WTC11 (cell line): ENCODE measurements around the gene STPG2. TPM values are rescaled to one million over a fixed set of nuclear protein-coding genes. Genes with fewer than 3 reads are reported as not detected.

ENCODE experiments used
- ATAC-seq: fragments of 200-7000 bp; cut with Tn5 transposase; 2 replicates; pipeline ENCODE4 v1.10.0; 2021; ENCODE audit warnings: mild to moderate bottlenecking, moderate library complexity
- CTCF ChIA-PET: fragments of 300-600 bp; sonication (Branson Sonifier 250); formaldehyde crosslinking; loops from one replicate; lab custom pipeline; 2021; ENCODE audit warnings: antibody characterized with exemption; lab: Charles Lee
- POLR2A ChIA-PET: fragments of 350-600 bp; sonication (Branson Sonifier 250); formaldehyde crosslinking; loops from one replicate; lab custom pipeline; 2021; ENCODE audit warnings: antibody characterized with exemption; lab: Charles Lee
- DNase-seq: peaks from one replicate; pipeline ENCODE4 v3.0.0; 2021; ENCODE audit warnings: low spot score
- H3K27ac Mint-ChIP-seq: 2 replicates; pipeline ENCODE4 v1.8.0; 2021; ENCODE audit warnings: mixed read lengths
- H3K27me3 Mint-ChIP-seq: 2 replicates; pipeline ENCODE4 v1.8.0; 2021; ENCODE audit warnings: low read depth, mild to moderate bottlenecking, moderate library complexity, mixed read lengths
- H3K36me3 Mint-ChIP-seq: 2 replicates; pipeline ENCODE4 v1.8.0; 2021; ENCODE audit warnings: mixed read lengths
- H3K4me1 Mint-ChIP-seq: 2 replicates; pipeline ENCODE4 v1.8.0; 2022; ENCODE audit warnings: mixed read lengths
- H3K4me3 Mint-ChIP-seq: 2 replicates; pipeline ENCODE4 v1.8.0; 2021; ENCODE audit warnings: mild to moderate bottlenecking, moderate library complexity, mixed read lengths
- H3K9me3 Mint-ChIP-seq: 2 replicates; pipeline ENCODE4 v1.8.0; 2021; ENCODE audit warnings: mixed read lengths
- ATF1 ChIP-seq: sonication (generic); formaldehyde crosslinking; IDR thresholded peaks from 2 replicates; pipeline ENCODE4 v1.8.1; 2023; ENCODE audit warnings: mild to moderate bottlenecking, moderate library complexity, missing genetic modification reagents
- ATF2 ChIP-seq: sonication (generic); formaldehyde crosslinking; IDR thresholded peaks from 2 replicates; pipeline ENCODE4 v1.8.1; 2022; ENCODE audit warnings: low read depth, missing genetic modification reagents, borderline replicate concordance
- CREB1 ChIP-seq: sonication (generic); formaldehyde crosslinking; IDR thresholded peaks from 2 replicates; pipeline ENCODE4 v1.8.0; 2023; ENCODE audit warnings: mild to moderate bottlenecking, missing genetic modification reagents
- CREM ChIP-seq: sonication (generic); formaldehyde crosslinking; IDR thresholded peaks from 2 replicates; pipeline ENCODE4 v1.8.1; 2022; ENCODE audit warnings: mild to moderate bottlenecking, missing genetic modification reagents, moderate library complexity
- ESRRA ChIP-seq: sonication (generic); formaldehyde crosslinking; IDR thresholded peaks from 2 replicates; pipeline ENCODE4 v1.8.1; 2022; ENCODE audit warnings: mild to moderate bottlenecking, missing genetic modification reagents, borderline replicate concordance
- ETV6 ChIP-seq: sonication (generic); formaldehyde crosslinking; IDR thresholded peaks from 2 replicates; pipeline ENCODE4 v1.8.1; 2022; ENCODE audit warnings: mild to moderate bottlenecking, missing genetic modification reagents
- FOXJ3 ChIP-seq: sonication (generic); formaldehyde crosslinking; IDR thresholded peaks from 2 replicates; pipeline ENCODE4 v1.9.0; 2021; ENCODE audit warnings: missing genetic modification reagents, mild to moderate bottlenecking, borderline replicate concordance
- FOXP4 ChIP-seq: sonication (generic); formaldehyde crosslinking; IDR thresholded peaks from 2 replicates; pipeline ENCODE4 v1.8.0; 2022; ENCODE audit warnings: mild to moderate bottlenecking, missing genetic modification reagents
- MLX ChIP-seq: sonication (generic); formaldehyde crosslinking; IDR thresholded peaks from 2 replicates; pipeline ENCODE4 v1.8.1; 2023; ENCODE audit warnings: mild to moderate bottlenecking, missing genetic modification reagents, moderate library complexity
- NR1H2 ChIP-seq: sonication (generic); formaldehyde crosslinking; IDR thresholded peaks from 2 replicates; pipeline ENCODE4 v1.9.0; 2021; ENCODE audit warnings: mild to moderate bottlenecking, moderate library complexity, missing genetic modification reagents
- NR3C1 ChIP-seq: sonication (generic); formaldehyde crosslinking; conservative IDR thresholded peaks from 2 replicates; pipeline ENCODE4 v1.8.1; 2023; ENCODE audit warnings: low read depth, mild to moderate bottlenecking, missing genetic modification reagents
- SMAD3 ChIP-seq: sonication (generic); formaldehyde crosslinking; IDR thresholded peaks from 2 replicates; pipeline ENCODE4 v1.8.0; 2022; ENCODE audit warnings: missing genetic modification reagents, mild to moderate bottlenecking, borderline replicate concordance
- SP1 ChIP-seq: sonication (generic); formaldehyde crosslinking; conservative IDR thresholded peaks from 2 replicates; pipeline ENCODE4 v1.8.1; 2022; ENCODE audit warnings: missing genetic modification reagents
- ZBTB21 ChIP-seq: sonication (generic); formaldehyde crosslinking; IDR thresholded peaks from 2 replicates; pipeline ENCODE4 v1.8.1; 2023; ENCODE audit warnings: mild to moderate bottlenecking, missing genetic modification reagents, borderline replicate concordance
- ZNF138 ChIP-seq: sonication (generic); formaldehyde crosslinking; conservative IDR thresholded peaks from 2 replicates; pipeline ENCODE4 v1.8.1; 2022; ENCODE audit warnings: mild to moderate bottlenecking, moderate library complexity, missing genetic modification reagents
- ZNF263 ChIP-seq: sonication (generic); formaldehyde crosslinking; IDR thresholded peaks from 2 replicates; pipeline ENCODE4 v1.8.1; 2022; ENCODE audit warnings: low read depth, mild to moderate bottlenecking, moderate library complexity, missing genetic modification reagents
- ZNF281 ChIP-seq: sonication (generic); formaldehyde crosslinking; IDR thresholded peaks from 2 replicates; pipeline ENCODE4 v1.8.0; 2023; ENCODE audit warnings: mild to moderate bottlenecking, missing genetic modification reagents
- ZNF671 ChIP-seq: fragments of 250-450 bp; sonication (Bioruptor Pico); IDR thresholded peaks from 2 replicates; pipeline ENCODE4 v1.8.0; 2021; ENCODE audit warnings: mild to moderate bottlenecking
- total RNA-seq: library from RNA; stranded (reverse); gene quantifications from 3 replicates; pipeline ENCODE4 v1.2.3, GENCODE V29; 2021

The STPG2 gene
- total RNA-seq, 1 experiment from 2014 or later = 0.17 TPM

DNA sequence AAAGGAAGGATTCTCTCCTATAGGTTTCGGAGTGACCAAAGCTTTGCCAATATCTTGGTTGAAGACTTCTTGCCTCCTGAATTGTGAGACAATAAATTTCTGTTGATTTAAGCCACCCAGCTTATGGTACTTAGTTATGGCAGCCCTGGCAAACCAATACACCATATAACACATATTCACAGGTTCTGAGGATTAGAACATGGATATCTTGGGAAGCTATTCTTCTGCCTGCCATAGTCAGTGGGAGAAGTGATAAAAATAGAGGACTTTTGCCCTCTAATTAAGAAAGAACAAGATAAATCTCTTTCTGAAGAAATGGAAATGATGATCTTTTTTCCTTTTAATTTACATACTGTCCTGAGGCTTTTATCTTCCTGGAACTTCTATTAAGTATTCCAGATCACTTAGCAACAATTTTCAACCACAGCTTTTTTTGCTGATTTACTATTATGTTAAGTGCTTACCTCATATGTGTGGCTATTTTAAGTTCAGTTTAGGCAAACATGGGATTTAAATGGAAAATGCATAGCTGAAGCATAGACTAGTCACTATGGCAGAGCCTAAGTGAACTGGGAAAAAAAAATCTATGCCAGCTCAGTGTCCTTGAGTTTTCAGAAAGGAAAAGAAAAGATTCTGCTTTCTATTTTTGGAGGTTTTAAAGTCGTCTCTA lies 381.7 kb downstream of the STPG2 start:
- Mint-ChIP-seq H3K4me3 (no peak overlapping the region), H3K27ac (no peak overlapping the region), H3K27me3 (no peaks in the 10 kb centered on the region), H3K4me1 (no peaks in the 10 kb centered on the region), H3K9me3 (no peaks in the 10 kb centered on the region), H3K36me3 (no peaks in the 10 kb centered on the region)
- TF ChIP-seq FOXP4 (CRISPR knock-in tag) (no peak), SMAD3 (no peak), FOXJ3 (CRISPR knock-in tag) (no peak)
- ATAC-seq (no peak), DNase-seq (no peak)
- ChIA-PET CTCF (no interaction called here), POLR2A (no interaction called here)

DNA sequence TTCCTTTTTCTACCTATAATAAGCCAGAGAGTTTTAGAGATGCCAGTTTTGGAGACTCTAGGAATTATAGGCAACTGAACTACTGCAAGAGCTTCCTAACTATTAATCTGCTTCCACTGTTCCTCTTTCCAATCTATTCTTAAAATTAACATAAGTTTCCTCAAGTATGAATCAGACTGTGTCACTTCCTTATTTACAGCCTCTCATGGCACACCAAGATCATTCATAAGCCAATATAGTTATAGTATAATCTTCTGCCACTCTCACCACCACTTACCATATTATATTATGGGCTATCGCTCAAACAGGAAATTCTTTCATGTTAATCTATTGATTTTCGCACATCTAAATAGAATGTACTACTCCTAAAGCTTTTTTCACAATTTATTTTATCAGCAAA lies 383.5 kb downstream of the STPG2 start:
- CTCF ChIA-PET = no interaction called here
- ATAC-seq = no peak
- no peak for DNase-seq
- Mint-ChIP-seq H3K36me3 (no peaks in the 10 kb centered on the region), H3K9me3 (no peaks in the 10 kb centered on the region), H3K27ac (no peak overlapping the region), H3K4me1 (no peaks in the 10 kb centered on the region), H3K4me3 (no peak overlapping the region), H3K27me3 (no peaks in the 10 kb centered on the region)
- TF ChIP-seq CREB1 (CRISPR knock-in tag) = no peak
- no peak for TF ChIP-seq ATF1 (CRISPR knock-in tag)
- POLR2A ChIA-PET = no interaction called here

DNA sequence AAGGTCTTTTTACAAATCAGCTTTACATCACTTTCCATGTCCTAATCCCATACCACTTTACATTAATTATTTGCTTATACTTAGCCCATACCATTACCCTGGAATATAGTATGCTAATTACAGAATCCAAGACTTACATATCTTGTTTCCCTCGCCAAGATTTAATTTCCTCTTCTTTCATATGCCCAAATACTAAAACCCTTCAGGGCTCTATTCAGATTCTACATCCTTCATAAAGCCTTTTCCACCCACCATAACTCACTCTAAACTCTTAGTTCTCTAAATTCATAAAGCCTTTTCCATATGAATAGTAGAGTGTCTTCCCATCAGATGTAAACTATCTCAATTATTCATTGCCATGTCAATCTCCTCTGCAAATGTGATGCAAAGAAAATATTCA lies 390.7 kb downstream of the STPG2 start:
- no peaks in the 10 kb centered on the region for H3K36me3 Mint-ChIP-seq
- no peaks in the 10 kb centered on the region for H3K4me1 Mint-ChIP-seq
- ChIA-PET POLR2A (no interaction called here), CTCF (no interaction called here)
- DNase-seq = no peak
- TF ChIP-seq ZNF281 (CRISPR knock-in tag) (no peak), FOXP4 (CRISPR knock-in tag) (no peak), CREM (CRISPR knock-in tag) (no peak), ZNF671 (CRISPR knock-in tag) (no peak), MLX (CRISPR knock-in tag) (no peak)
- H3K27me3 Mint-ChIP-seq = no peaks in the 10 kb centered on the region
- ATAC-seq = no peak
- H3K9me3 Mint-ChIP-seq = no peaks in the 10 kb centered on the region
- H3K27ac Mint-ChIP-seq = no peak overlapping the region
- H3K4me3 Mint-ChIP-seq = no peak overlapping the region

- TF ChIP-seq ETV6 = no peak
- TF ChIP-seq ZNF263 (CRISPR knock-in tag) = no peak
- no peak for TF ChIP-seq ZBTB21 (CRISPR knock-in tag)
- no peak for TF ChIP-seq ATF1 (CRISPR knock-in tag)
- no peak for TF ChIP-seq NR1H2
- TF ChIP-seq FOXJ3 (CRISPR knock-in tag) = no peak
- TF ChIP-seq SMAD3 = no peak
- no peak for TF ChIP-seq SP1 (CRISPR knock-in tag)
- no peak for TF ChIP-seq ESRRA (CRISPR knock-in tag)
- TF ChIP-seq ATF2 = no peak
- no peak for TF ChIP-seq ZNF138
- TF ChIP-seq NR3C1 = no peak
- CTCF ChIA-PET = no interaction called here
- no peaks in the 10 kb centered on the region for H3K27me3 Mint-ChIP-seq
Observed at GRCh38 chr4:97747945-97748344, 395.3 kb downstream of the STPG2 start.

More at GRCh38 chr4:97747945-97748344, 395.3 kb downstream of the STPG2 start:
- no peak overlapping the region for H3K4me3 Mint-ChIP-seq
- DNase-seq (no peak), ATAC-seq (no peak)
- no peaks in the 10 kb centered on the region for H3K36me3 Mint-ChIP-seq
- no peak overlapping the region for H3K27ac Mint-ChIP-seq
- no peaks in the 10 kb centered on the region for H3K9me3 Mint-ChIP-seq
- no peaks in the 10 kb centered on the region for H3K4me1 Mint-ChIP-seq
- POLR2A ChIA-PET = no interaction called here
